GM19193 (cell line): ENCODE data around the gene RBFOX1.

ENCODE experiments used
- POLR2A ChIP-seq: IDR thresholded peaks from 4 replicates; pipeline ENCODE4 v1.6.1; 2011; ENCODE audit not compliant: insufficient read depth, insufficient read length; ENCODE audit errors: extremely low read depth

Gene RBFOX1

GRCh38 chr16:7405166-7405565 is 72.5 kb downstream of the RBFOX1 start:
- no peak for TF ChIP-seq POLR2A

- TF ChIP-seq POLR2A, result no peak
These were observed 76.2 kb downstream of the RBFOX1 start for GRCh38 chr16:7408700-7409365.

GRCh38 chr16:7419441-7419840 is 86.8 kb downstream of the RBFOX1 start:
- no peak for TF ChIP-seq POLR2A

GRCh38 chr16:7420079-7420478 is 87.4 kb downstream of the RBFOX1 start:
- TF ChIP-seq POLR2A, result no peak

GRCh38 chr16:7420843-7421242 is 88.2 kb downstream of the RBFOX1 start:
- no peak for TF ChIP-seq POLR2A

- TF ChIP-seq POLR2A, result no peak
These were observed 88.9 kb downstream of the RBFOX1 start for GRCh38 chr16:7421578-7421977.

- TF ChIP-seq POLR2A, result no peak
These were observed 89.6 kb downstream of the RBFOX1 start for GRCh38 chr16:7422036-7422888.

- TF ChIP-seq POLR2A, result no peak
These were observed 90.9 kb downstream of the RBFOX1 start for GRCh38 chr16:7423434-7424044.

GRCh38 chr16:7426161-7426560 is 93.5 kb downstream of the RBFOX1 start:
- TF ChIP-seq POLR2A, result no peak

- TF ChIP-seq POLR2A, result no peak
These were observed 99.1 kb downstream of the RBFOX1 start for GRCh38 chr16:7431723-7432122.

GRCh38 chr16:7436306-7436705 is 103.7 kb downstream of the RBFOX1 start:
- TF ChIP-seq POLR2A, result no peak

- TF ChIP-seq POLR2A, result no peak
These were observed 104.6 kb downstream of the RBFOX1 start for GRCh38 chr16:7437135-7437804.

GRCh38 chr16:7437843-7438242 is 105.2 kb downstream of the RBFOX1 start:
- no peak for TF ChIP-seq POLR2A

- no peak for TF ChIP-seq POLR2A
These were observed 106.0 kb downstream of the RBFOX1 start for GRCh38 chr16:7438601-7439000.

- TF ChIP-seq POLR2A, result no peak
These were observed 106.9 kb downstream of the RBFOX1 start for GRCh38 chr16:7439518-7439917.
